IPS-18c (cell line): Measurements from ENCODE around the gene RUNX3.
"Not testable (repeated sequence)": the region's sequence is repeated elsewhere in the genome, so short reads cannot be mapped to it uniquely, and the experiment has no call there.

Experiments
- H3K4me3 ChIP-seq: 2 replicates; pipeline ENCODE4 v1.7.0; 2013; ENCODE audit warnings: low read depth, mild to moderate bottlenecking, low read length, moderate library complexity; ENCODE audit not compliant: insufficient read depth
- H3K9me3 ChIP-seq: one replicate; pipeline ENCODE4 v1.6.1; 2013; ENCODE audit warnings: mild to moderate bottlenecking, low read length, moderate library complexity; ENCODE audit not compliant: control insufficient read depth, insufficient read depth

Gene RUNX3

GRCh38 chr1:24901791-24902470 is 28.1 kb downstream of the RUNX3 start:
- no peak overlapping the region for H3K4me3 ChIP-seq
- no peaks in the 10 kb centered on the region for H3K9me3 ChIP-seq

GRCh38 chr1:24900985-24901781 is 28.9 kb downstream of the RUNX3 start:
- Histone ChIP-seq H3K4me3 (no peak overlapping the region), H3K9me3 (no peaks in the 10 kb centered on the region)

- H3K4me3 ChIP-seq, result no peak overlapping the region
- no peaks in the 10 kb centered on the region for H3K9me3 ChIP-seq
These were observed 29.6 kb downstream of the RUNX3 start for GRCh38 chr1:24900486-24900849.

GRCh38 chr1:24899581-24900485 is 30.2 kb downstream of the RUNX3 start:
- H3K9me3 ChIP-seq, result no peaks in the 10 kb centered on the region
- H3K4me3 ChIP-seq, result no peak overlapping the region

GRCh38 chr1:24898909-24899439 is 31.1 kb downstream of the RUNX3 start:
- H3K4me3 ChIP-seq, result no peak overlapping the region
- no peaks in the 10 kb centered on the region for H3K9me3 ChIP-seq

GRCh38 chr1:24898152-24898908 is 31.7 kb downstream of the RUNX3 start:
- H3K4me3 ChIP-seq, result no peak overlapping the region

GRCh38 chr1:24897263-24898151 is 32.6 kb downstream of the RUNX3 start:
- Histone ChIP-seq H3K4me3 (no peak overlapping the region), H3K9me3 (no peaks in the 10 kb centered on the region)

More at GRCh38 chr1:24898152-24898908, 31.7 kb downstream of the RUNX3 start:
- no peaks in the 10 kb centered on the region for H3K9me3 ChIP-seq

- no peaks in the 10 kb centered on the region for H3K9me3 ChIP-seq
- no peak overlapping the region for H3K4me3 ChIP-seq
These were observed 33.3 kb downstream of the RUNX3 start for GRCh38 chr1:24896596-24897262.

GRCh38 chr1:24896176-24896575 is 33.9 kb downstream of the RUNX3 start:
- H3K4me3 ChIP-seq, result no peak overlapping the region
- H3K9me3 ChIP-seq, result no peaks in the 10 kb centered on the region

- no peak overlapping the region for H3K4me3 ChIP-seq
- no peaks in the 10 kb centered on the region for H3K9me3 ChIP-seq
These were observed 34.6 kb downstream of the RUNX3 start for GRCh38 chr1:24895511-24895910.

GRCh38 chr1:24894002-24894401 is 36.1 kb downstream of the RUNX3 start:
- H3K9me3 ChIP-seq, result peaks cover 2% of the 10 kb centered on the region
- H3K4me3 ChIP-seq, result no peak overlapping the region

GRCh38 chr1:24893431-24893830 is 36.6 kb downstream of the RUNX3 start:
- H3K4me3 ChIP-seq, result no peak overlapping the region

GRCh38 chr1:24892188-24893153 is 37.6 kb downstream of the RUNX3 start:
- Histone ChIP-seq H3K4me3 (no peak overlapping the region), H3K9me3 (peaks cover 2% of the 10 kb centered on the region)

More at GRCh38 chr1:24893431-24893830, 36.6 kb downstream of the RUNX3 start:
- H3K9me3 ChIP-seq, result peaks cover 2% of the 10 kb centered on the region

- not testable (repeated sequence) for H3K9me3 ChIP-seq, H3K4me3 ChIP-seq
These were observed 38.7 kb downstream of the RUNX3 start for GRCh38 chr1:24891367-24891766.
